T-helper 1 cell treated with Interleukin-12 subunit alpha and Interleukin-12 subunit beta and Interleukin-4 antibody, amounts not matched to agents 30 μg/mL and 1 μg/mL, for 36 hours (primary cell): ENCODE data around the gene NOP56.
"Not testable (repeated sequence)": the region's sequence is repeated elsewhere in the genome, so short reads cannot be mapped to it uniquely, and the experiment has no call there.

Source experiments
- H3K27ac Mint-ChIP-seq: one replicate; pipeline ENCODE4 v1.8.0; 2021; ENCODE audit warnings: mild to moderate bottlenecking, mixed read lengths
- H3K27me3 Mint-ChIP-seq: one replicate; pipeline ENCODE4 v1.8.0; 2021; ENCODE audit warnings: low read depth, mixed read lengths
- H3K36me3 Mint-ChIP-seq: one replicate; pipeline ENCODE4 v1.8.0; 2021; ENCODE audit warnings: low read depth, mixed read lengths
- H3K4me1 Mint-ChIP-seq: one replicate; pipeline ENCODE4 v1.8.0; 2021; ENCODE audit warnings: low read depth, mixed read lengths
- H3K4me3 Mint-ChIP-seq: one replicate; pipeline ENCODE4 v1.8.0; 2021; ENCODE audit warnings: mild to moderate bottlenecking, moderate library complexity, mixed read lengths
- H3K9me3 Mint-ChIP-seq: one replicate; pipeline ENCODE4 v1.8.0; 2021; ENCODE audit warnings: mixed read lengths

NOP56 gene

DNA sequence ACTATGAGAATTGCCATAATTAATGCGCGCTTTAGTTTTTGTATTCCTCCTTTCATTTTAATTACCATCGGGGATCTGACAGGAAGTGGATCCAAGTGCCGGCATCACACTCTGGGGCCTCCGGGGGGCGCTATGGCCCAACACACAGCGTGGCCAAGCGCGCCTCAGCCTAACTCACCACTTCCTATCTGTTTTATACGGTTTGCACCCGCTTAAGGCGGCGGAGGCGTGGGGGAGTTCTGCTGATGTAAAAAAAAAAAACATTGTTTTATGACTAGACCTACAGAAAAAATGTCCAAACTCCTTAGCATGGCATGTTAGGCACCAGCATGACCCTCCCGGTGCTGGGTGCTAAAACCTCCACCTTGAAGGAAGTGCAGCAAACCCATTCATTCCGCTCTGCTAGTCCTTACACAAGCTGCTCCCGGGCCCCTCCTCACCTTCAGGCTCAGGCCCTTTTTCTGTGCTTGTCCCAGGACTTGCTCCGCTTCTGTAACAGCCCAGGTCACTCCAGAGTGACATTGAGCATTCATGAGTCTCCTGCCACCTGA, 35.7 kb downstream of the NOP56 start:
- Mint-ChIP-seq H3K9me3 (no peaks in the 10 kb centered on the region), H3K27ac (peak overlapping the region; percentile 76), H3K4me3 (peak overlapping the region; percentile 46), H3K4me1 (peaks cover 29% of the 10 kb centered on the region), H3K27me3 (peaks cover 35% of the 10 kb centered on the region), H3K36me3 (peaks cover 8% of the 10 kb centered on the region)

GRCh38 chr20:2690213-2690612, 37.8 kb downstream of the NOP56 start:
- H3K4me3 Mint-ChIP-seq, result no peak overlapping the region

GRCh38 chr20:2690718-2691117, 38.3 kb downstream of the NOP56 start:
- H3K27me3 Mint-ChIP-seq, result peaks cover 39% of the 10 kb centered on the region
- H3K4me1 Mint-ChIP-seq, result peaks cover 33% of the 10 kb centered on the region
- H3K9me3 Mint-ChIP-seq, result no peaks in the 10 kb centered on the region
- H3K27ac Mint-ChIP-seq, result no peak overlapping the region
- H3K4me3 Mint-ChIP-seq, result peak overlapping the region; percentile 88
- peaks cover 11% of the 10 kb centered on the region for H3K36me3 Mint-ChIP-seq

More at GRCh38 chr20:2690213-2690612, 37.8 kb downstream of the NOP56 start:
- Mint-ChIP-seq H3K27me3 (peaks cover 35% of the 10 kb centered on the region), H3K4me1 (peaks cover 33% of the 10 kb centered on the region), H3K9me3 (no peaks in the 10 kb centered on the region), H3K27ac (no peak overlapping the region), H3K36me3 (peaks cover 8% of the 10 kb centered on the region)

- H3K9me3 Mint-ChIP-seq, result no peaks in the 10 kb centered on the region
- peak overlapping the region; percentile 88 for H3K4me3 Mint-ChIP-seq
- H3K27me3 Mint-ChIP-seq, result peaks cover 43% of the 10 kb centered on the region
- peaks cover 11% of the 10 kb centered on the region for H3K36me3 Mint-ChIP-seq
- H3K27ac Mint-ChIP-seq, result peak overlapping the region; percentile 74
- peaks cover 33% of the 10 kb centered on the region for H3K4me1 Mint-ChIP-seq
Observed at GRCh38 chr20:2691127-2691526, 38.7 kb downstream of the NOP56 start.

GRCh38 chr20:2691663-2692035, 39.2 kb downstream of the NOP56 start:
- peak overlapping the region; percentile 74 for H3K27ac Mint-ChIP-seq
- peak overlapping the region; percentile 88 for H3K4me3 Mint-ChIP-seq
- no peaks in the 10 kb centered on the region for H3K9me3 Mint-ChIP-seq
- H3K36me3 Mint-ChIP-seq, result peaks cover 11% of the 10 kb centered on the region
- H3K4me1 Mint-ChIP-seq, result peaks cover 33% of the 10 kb centered on the region
- H3K27me3 Mint-ChIP-seq, result peaks cover 46% of the 10 kb centered on the region

- Mint-ChIP-seq H3K9me3 (no peaks in the 10 kb centered on the region), H3K36me3 (peaks cover 11% of the 10 kb centered on the region), H3K4me3 (peak within 1 kb of the TSS; percentile 88), H3K27me3 (peaks cover 49% of the 10 kb centered on the region), H3K27ac (peak within 1 kb of the TSS; percentile 74), H3K4me1 (peaks cover 33% of the 10 kb centered on the region)
Observed at GRCh38 chr20:2692036-2692885, 39.8 kb downstream of the NOP56 start, which contains the start of gene EBF4. EBF4 (plus strand) TSS chr20:2692780; CDS start chr20:2693646, 866 bp downstream.

- peaks cover 28% of the 10 kb centered on the region for H3K4me1 Mint-ChIP-seq
- H3K4me3 Mint-ChIP-seq, result no peak overlapping the region
- H3K27ac Mint-ChIP-seq, result no peak overlapping the region
- peaks cover 49% of the 10 kb centered on the region for H3K27me3 Mint-ChIP-seq
- H3K36me3 Mint-ChIP-seq, result peaks cover 11% of the 10 kb centered on the region
- no peaks in the 10 kb centered on the region for H3K9me3 Mint-ChIP-seq
Observed at GRCh38 chr20:2692886-2693285, 40.5 kb downstream of the NOP56 start.

GRCh38 chr20:2693286-2694007, 41.0 kb downstream of the NOP56 start:
- Mint-ChIP-seq H3K4me1 (peaks cover 25% of the 10 kb centered on the region), H3K4me3 (peak overlapping the region; percentile 66), H3K36me3 (peaks cover 11% of the 10 kb centered on the region), H3K27me3 (peaks cover 49% of the 10 kb centered on the region), H3K9me3 (no peaks in the 10 kb centered on the region), H3K27ac (no peak overlapping the region)

DNA sequence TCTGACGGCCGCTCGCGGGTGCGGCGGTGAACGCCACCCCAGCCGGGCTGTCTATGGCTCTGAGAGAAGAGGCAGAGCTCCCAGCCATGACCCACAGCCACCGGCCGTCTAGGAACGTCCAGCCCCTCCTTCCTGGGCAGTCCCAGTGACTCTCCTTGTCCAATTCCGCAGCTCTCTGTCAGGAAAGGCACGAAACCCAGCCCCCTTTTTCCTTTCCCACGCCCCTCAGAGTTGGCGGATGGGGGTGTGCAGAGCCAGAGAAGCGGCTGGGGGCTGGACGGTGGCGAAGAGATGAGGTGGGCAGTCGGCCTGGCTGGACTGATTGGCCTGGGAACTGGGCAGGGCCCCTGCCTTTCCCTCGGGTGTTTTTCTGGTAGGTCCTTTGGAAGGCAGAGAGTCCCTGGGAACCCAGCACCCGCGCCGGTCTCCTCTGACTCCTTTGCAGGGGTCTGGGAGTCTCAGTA, 41.6 kb downstream of the NOP56 start:
- H3K27ac Mint-ChIP-seq, result no peak overlapping the region
- peaks cover 24% of the 10 kb centered on the region for H3K4me1 Mint-ChIP-seq

DNA sequence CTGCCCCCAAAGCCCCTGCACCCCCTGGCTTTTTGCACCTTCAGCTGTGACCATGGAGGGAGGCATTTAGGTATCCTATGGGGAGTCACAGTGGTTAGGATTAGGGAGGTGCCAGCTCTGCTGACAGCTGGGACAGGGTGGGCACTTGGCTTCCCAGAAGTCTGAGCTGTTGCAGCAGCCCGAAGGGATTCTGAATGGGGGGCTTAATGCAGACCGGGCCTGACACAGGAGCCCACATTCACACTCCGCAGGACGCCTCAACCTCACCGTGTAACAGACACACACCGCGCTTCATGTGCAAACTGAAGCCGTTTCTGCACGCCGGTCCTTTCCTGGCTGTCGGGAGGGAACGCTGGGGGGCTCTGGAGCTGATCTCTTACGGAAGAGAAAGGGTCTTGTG, 42.1 kb downstream of the NOP56 start:
- Mint-ChIP-seq H3K4me3 (peak overlapping the region; percentile 66), H3K36me3 (peaks cover 9% of the 10 kb centered on the region), H3K27ac (no peak overlapping the region), H3K27me3 (peaks cover 49% of the 10 kb centered on the region), H3K4me1 (peaks cover 24% of the 10 kb centered on the region), H3K9me3 (no peaks in the 10 kb centered on the region)

More for the DNA sequence above, 41.6 kb downstream of the NOP56 start:
- Mint-ChIP-seq H3K36me3 (peaks cover 9% of the 10 kb centered on the region), H3K9me3 (no peaks in the 10 kb centered on the region), H3K4me3 (peak overlapping the region; percentile 66), H3K27me3 (peaks cover 49% of the 10 kb centered on the region)

GRCh38 chr20:2695206-2695983, 43.0 kb downstream of the NOP56 start:
- H3K9me3 Mint-ChIP-seq, result no peaks in the 10 kb centered on the region
- peak overlapping the region; percentile 66 for H3K4me3 Mint-ChIP-seq
- H3K27ac Mint-ChIP-seq, result no peak overlapping the region
- peaks cover 40% of the 10 kb centered on the region for H3K27me3 Mint-ChIP-seq
- H3K4me1 Mint-ChIP-seq, result peaks cover 24% of the 10 kb centered on the region
- peaks cover 9% of the 10 kb centered on the region for H3K36me3 Mint-ChIP-seq

GRCh38 chr20:2695984-2696525, 43.6 kb downstream of the NOP56 start:
- not testable (repeated sequence) for H3K4me3 Mint-ChIP-seq, H3K36me3 Mint-ChIP-seq, H3K27ac Mint-ChIP-seq, H3K9me3 Mint-ChIP-seq
- peaks cover 24% of the 10 kb centered on the region for H3K4me1 Mint-ChIP-seq
- H3K27me3 Mint-ChIP-seq, result peaks cover 35% of the 10 kb centered on the region

DNA sequence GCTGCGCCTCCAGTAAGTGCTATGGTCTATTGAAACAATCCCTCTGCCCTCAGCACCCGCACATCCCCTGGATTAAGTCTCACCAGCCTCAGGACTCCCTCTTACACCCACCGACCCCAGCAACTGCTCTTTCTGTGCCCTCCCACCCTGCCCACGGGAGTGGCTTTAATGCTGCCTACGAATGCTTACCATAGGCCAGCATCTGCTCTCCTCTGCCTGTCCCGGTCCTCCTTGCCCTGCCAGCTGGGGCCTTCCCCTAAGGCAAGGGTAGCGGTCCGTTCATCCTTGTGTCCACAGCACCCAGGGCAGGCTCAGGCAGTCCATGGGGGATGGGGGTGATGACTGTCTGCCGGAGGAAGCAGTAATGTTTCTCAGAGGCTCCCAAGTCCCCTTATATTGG, 44.2 kb downstream of the NOP56 start:
- no peak overlapping the region for H3K4me3 Mint-ChIP-seq
- H3K36me3 Mint-ChIP-seq, result peaks cover 4% of the 10 kb centered on the region
- H3K27me3 Mint-ChIP-seq, result peaks cover 29% of the 10 kb centered on the region
- H3K27ac Mint-ChIP-seq, result no peak overlapping the region
- no peaks in the 10 kb centered on the region for H3K9me3 Mint-ChIP-seq
- H3K4me1 Mint-ChIP-seq, result peaks cover 20% of the 10 kb centered on the region

DNA sequence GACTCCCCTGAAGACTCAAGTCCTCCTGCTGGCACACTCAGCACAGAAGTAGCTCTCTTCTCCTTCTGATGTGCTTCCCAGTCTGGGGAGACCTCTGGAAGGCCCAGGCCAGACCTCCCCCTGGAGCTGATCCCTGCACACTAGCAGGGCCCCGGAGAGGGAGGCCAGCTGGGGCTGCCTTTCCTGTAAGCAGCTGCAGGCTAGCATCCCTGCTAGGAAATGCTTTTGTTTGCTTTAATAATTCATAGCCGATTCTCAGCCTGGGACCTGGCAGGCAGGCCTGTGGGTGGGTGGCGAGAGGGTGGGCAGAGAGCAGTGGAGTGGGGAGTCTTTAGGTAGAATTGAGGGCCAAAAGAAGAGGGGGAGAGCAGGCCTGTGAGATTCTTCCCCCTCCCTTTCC, 45.3 kb downstream of the NOP56 start:
- Mint-ChIP-seq H3K36me3 (peaks cover 3% of the 10 kb centered on the region), H3K27me3 (peaks cover 23% of the 10 kb centered on the region), H3K4me1 (peaks cover 16% of the 10 kb centered on the region), H3K4me3 (no peak overlapping the region), H3K27ac (no peak overlapping the region), H3K9me3 (no peaks in the 10 kb centered on the region)
